HG03558 (cell line): ENCODE results near the gene NTRK3.

Experiments
- ATAC-seq: cut with Tn5 transposase; IDR thresholded peaks from one replicate; pipeline ENCODE4 v1.9.1; 2021; ENCODE audit warnings: moderate number of reproducible peaks; ENCODE audit not compliant: unreplicated experiment; ENCODE audit errors: extremely low read depth

Gene NTRK3

GRCh38 chr15:87917480-87917879, 339.1 kb downstream of the NTRK3 start:
- ATAC-seq = no peak

GRCh38 chr15:87916208-87916607, 340.3 kb downstream of the NTRK3 start:
- no peak for ATAC-seq

DNA sequence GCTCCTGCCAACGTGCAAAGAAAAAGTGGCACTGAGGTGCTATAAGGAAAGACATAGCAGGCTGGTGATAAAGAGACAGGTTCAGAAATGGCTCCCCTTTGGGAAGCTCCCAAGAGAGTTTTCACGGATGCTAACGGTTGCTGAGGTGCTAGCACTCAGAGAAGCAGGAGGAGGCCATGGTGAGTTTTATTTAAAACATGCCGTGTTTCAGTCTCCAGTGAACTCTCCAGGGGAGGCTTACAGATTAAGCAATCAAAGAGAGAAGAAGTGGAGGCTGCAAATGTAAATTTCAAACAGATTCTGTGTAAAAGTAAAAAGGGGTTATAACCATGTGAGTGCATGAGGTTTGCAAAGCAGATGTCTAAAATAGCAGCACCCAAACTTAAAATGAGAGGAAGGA, 346.2 kb downstream of the NTRK3 start:
- no peak for ATAC-seq

DNA sequence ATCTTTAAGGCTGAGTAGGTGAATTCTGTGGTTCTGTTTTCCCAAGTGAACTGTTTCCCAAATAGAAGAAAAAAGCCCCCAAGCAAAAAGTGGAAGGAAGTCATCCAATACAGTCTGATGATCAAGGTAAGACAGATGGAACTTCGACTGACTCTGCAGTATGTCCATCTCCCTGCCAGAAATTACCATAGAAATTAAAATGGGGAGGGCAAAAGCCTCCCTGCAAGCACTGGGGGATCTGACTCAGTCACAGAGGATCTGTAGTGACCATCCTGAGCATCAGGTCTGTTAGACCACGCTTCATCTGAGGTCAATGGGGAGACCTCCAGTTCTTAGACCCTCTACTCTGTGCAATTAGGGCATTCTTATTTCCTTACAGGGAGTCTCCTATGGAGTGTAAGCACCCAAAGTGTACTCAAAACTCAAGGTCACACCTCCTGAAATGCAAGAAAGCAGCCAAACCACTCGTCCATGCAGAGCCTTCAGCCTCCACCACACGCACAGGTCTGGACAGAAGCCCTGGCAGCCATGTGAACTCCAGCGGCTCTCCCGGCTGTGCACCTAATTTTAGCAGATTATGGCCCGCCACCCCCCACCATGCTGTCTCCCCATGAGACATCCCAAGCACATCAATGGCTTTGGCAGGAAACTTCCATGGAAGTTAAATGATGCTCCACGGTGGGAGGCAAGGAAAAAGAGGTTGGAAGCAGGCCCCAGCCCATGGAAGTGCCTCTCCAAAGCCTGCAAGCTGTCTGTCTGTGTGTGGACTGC, 348.7 kb downstream of the NTRK3 start:
- ATAC-seq = no peak

GRCh38 chr15:87906444-87906843, 350.1 kb downstream of the NTRK3 start:
- no peak for ATAC-seq

- no peak for ATAC-seq
These were observed 353.6 kb downstream of the NTRK3 start for GRCh38 chr15:87902772-87903426.

DNA sequence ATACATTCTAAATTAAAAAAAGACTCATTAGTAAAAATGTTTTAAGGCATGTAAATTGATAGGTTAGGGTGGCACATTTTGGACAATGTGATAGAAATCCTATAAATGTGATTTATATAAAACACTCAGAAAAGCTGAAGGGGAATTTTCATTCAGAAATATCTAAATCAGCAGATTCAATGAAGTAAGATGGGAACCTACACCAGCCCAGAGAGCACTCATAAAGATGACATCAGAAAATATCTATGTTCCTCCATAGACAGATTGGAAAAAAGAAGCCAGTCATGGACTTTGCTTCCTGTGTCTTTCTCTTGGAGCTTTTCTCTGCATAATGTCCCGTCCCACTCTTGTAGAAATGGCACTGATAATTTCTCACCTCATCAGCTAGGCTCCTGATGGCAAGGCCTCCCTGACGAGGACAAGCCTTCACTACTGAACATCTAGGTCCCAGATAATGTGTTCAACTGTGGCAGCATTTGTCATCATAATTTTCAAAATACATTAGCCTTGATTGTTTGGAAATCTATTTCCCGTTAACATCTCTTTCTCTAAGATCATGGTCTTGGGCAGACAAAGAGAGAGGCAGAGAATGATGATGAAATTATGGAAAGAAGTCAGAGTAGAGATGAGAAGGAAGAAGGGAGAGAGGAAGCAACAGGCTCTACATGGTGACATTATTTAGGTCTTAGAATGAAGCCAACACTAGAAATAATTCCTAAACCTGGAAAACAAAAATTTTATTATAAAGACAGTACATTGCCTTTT, 354.4 kb downstream of the NTRK3 start:
- ATAC-seq = no peak

DNA sequence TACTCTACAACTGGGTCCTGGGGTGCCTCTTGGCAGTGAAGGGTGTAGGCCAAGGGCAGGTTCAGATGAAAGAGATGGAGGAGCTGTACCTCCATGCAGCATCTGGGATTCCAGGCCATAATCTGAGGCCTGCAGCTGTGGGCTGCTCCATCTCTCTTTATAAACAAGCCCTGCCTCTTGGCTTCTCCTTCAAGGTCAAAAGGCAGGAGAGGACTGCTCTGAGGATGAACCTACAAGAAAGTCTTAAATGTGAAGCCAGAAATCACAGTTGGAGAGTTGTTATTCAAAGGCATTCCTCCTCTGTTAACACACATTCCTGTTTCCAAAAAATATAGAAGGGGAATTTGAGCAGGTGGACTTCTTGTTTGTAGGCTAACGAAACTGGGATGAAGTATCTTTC, 355.5 kb downstream of the NTRK3 start:
- no peak for ATAC-seq

- ATAC-seq = no peak
These were observed 359.6 kb downstream of the NTRK3 start for GRCh38 chr15:87896936-87897335.

GRCh38 chr15:87887177-87887576, 369.4 kb downstream of the NTRK3 start:
- ATAC-seq = no peak

DNA sequence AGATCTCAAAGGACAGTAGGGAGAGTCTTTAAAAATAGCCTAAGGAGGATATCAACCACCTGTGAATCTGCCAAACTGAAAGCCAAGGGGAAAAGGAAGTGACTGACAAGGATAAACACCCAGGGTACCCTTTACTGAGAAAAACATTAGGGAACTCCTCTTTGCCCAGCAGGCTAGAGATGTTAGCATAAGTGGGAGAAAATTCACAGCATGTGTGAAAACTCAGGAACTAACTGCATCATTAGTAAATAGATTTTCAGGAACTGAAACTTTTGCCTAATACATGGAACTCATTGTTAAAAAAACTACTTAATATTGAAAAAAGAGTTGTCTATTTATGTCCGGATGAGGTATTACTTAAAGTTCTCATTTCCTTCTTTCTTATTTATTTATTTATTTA, 375.5 kb downstream of the NTRK3 start:
- ATAC-seq = no peak

DNA sequence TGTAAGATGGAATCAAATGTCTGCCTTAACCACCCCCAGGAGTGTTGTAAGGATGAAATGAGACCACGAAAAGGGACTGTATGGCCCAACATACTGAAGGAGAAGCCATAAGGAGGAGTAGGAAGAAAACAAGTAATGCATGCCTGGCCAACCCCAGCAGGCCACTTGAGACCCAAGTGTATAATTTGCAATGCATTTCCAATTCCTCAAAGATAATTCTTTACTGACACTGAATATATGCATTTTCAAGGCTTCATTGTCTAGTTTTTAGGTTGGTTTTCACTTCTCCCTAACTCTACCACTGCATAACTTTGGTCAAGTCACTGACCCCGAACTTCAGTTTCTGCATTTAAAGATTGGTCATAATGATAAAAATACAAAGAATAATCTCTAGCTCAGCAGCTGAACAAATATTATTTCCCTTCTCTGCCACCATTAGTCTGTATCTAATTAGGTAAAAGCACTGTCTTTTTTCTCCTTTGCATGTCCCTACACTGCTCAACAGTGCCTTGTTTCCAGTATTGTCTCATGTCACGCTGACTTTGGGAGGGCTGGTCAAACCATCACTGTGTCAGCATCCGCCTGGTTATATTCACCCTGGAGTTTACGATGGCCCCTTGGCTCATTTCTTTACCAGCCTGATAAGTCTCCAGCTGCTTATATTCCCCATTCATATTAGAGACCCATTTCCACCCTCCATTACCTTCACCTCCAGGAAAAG, 378.6 kb downstream of the NTRK3 start:
- ATAC-seq = no peak

GRCh38 chr15:87877114-87877810, 379.3 kb downstream of the NTRK3 start:
- no peak for ATAC-seq

DNA sequence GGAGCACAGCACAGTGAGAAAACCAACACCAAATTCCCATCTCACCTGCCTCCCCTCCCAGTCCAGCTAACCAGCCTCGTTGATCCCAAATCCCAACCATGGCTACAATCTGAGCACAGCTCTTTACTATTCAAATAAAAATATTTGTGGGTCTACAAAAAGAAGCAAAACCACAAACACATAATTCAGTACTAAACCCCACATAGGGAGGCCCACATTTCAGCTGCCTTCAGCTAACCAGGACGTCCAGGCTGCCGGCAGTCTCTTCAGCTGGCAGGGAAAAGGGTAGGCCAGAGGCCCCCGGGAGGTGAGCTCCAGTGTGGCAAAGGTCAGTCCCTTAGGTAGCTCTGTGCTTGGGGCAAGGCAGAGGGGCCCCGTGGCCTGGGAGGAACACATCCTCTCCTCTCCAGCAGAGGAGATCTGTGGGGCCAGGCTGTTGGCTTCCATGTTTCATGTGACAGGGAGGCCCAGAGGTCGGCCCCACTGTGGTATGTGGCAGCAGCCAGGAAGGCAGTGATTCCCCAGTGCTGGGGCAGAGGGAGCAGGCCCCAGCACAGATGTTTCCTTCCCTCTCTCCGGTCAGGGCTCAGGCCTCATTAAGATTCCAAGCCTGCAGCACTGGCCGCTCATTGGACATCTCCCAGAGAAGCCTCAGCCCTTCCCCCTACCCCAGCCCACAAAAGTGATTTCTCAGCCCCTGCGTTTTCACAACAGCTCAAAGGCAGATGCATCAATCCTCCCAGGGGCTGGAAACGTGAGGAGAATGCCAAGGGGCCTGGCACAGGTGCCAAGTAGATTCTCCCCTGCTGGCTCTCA, 381.4 kb downstream of the NTRK3 start:
- no peak for ATAC-seq

- no peak for ATAC-seq
These were observed 383.0 kb downstream of the NTRK3 start for GRCh38 chr15:87873516-87873915.

- no peak for ATAC-seq
These were observed 384.7 kb downstream of the NTRK3 start for GRCh38 chr15:87871731-87872320.

- no peak for ATAC-seq
These were observed 385.3 kb downstream of the NTRK3 start for GRCh38 chr15:87871258-87871681.

- ATAC-seq = no peak
These were observed 389.6 kb downstream of the NTRK3 start for GRCh38 chr15:87866961-87867360.

- no peak for ATAC-seq
These were observed 393.4 kb downstream of the NTRK3 start for GRCh38 chr15:87863152-87863551.
